Measurements from ENCODE around the gene MPZ. TPM values are rescaled to one million over a fixed set of nuclear protein-coding genes. Genes with fewer than 3 reads are reported as not detected.
A peak's percentile ranks its signal among the peaks of the same experiment; 100 is the strongest.

The MPZ gene
- total and polyA plus RNA-seq, 9 of the 15 experiments (the other 6 are each of a cell fraction or from before 2014, with no cell fraction given): 0.22 to 16.6 (median 10.9) TPM

- CTCF ChIA-PET (ENCODE audit: low intra/inter-chr PET ratio): no interaction called here
- no peak overlapping the region for H3K9ac ChIP-seq (ENCODE audit: insufficient read depth in 1 of 2, low read depth in 2 of 2, low read length in 2 of 2)
- H3K4me1 ChIP-seq (replicated peaks in 1 of 2; ENCODE audit: control insufficient read depth in 2 of 2, insufficient read depth in 2 of 2, low read length in 2 of 2): peaks cover 2 to 3% of the 10 kb centered on the region in 2 experiments; a peak in 4 of 5 replicates
- BruUV-seq (replicated peaks): no TSS peak
- no peak for DNase-seq (ENCODE audit: extremely low read depth in 1 of 4, low spot score in 3 of 4)
- intact Hi-C loops (cut with micrococcal nuclease): no loop called here
- no peak overlapping the region for H3K27ac ChIP-seq (ENCODE audit: extremely low read depth, low read depth, low read length)
- no peaks in the 10 kb centered on the region for H4K20me1 ChIP-seq (replicated peaks; ENCODE audit: control insufficient read depth, insufficient read depth, low read length)
- peaks cover 15% of the 10 kb centered on the region for H3K36me3 ChIP-seq (ENCODE audit: control insufficient read depth, insufficient read depth, low read length)
- H3K4me2 ChIP-seq (ENCODE audit: insufficient read depth, low read length): no peak overlapping the region
- TF ChIP-seq NFRKB (IDR thresholded peaks at IDR 0.05; ENCODE audit: low read depth) (no peak), CTBP1 (IDR thresholded peaks at IDR 0.05; ENCODE audit: borderline replicate concordance) (no peak), ZNF347 (CRISPR knock-in tag; IDR thresholded peaks at IDR 0.05; ENCODE audit: low read depth) (no peak), ZFP30 (CRISPR knock-in tag; IDR thresholded peaks at IDR 0.05; ENCODE audit: borderline replicate concordance) (no peak), GTF2E2 (tag; IDR thresholded peaks at IDR 0.05) (no peak)
- FAIRE-seq: no peak
- no peaks in the 10 kb centered on the region for H3K9me1 ChIP-seq (ENCODE audit: control insufficient read depth, insufficient read depth, low read length)
- peaks cover 7% of the 10 kb centered on the region for H3K79me2 ChIP-seq (ENCODE audit: control insufficient read depth, insufficient read depth, low read length)
- no peak overlapping the region for H3K4me3 ChIP-seq
- 66% methylated on average over 9 of the region's 9 CpGs for WGBS (ENCODE audit: insufficient coverage, low coverage, missing lambda C conversion rate)
- in situ Hi-C loops (cut with MboI): no loop called here
- ATAC-seq: no peak
- POLR2A ChIA-PET: interaction anchor here (1.2 kb wide), 1 partner anchor 15 kb away, joined by 3 read pairs; the partner anchor contains the start of gene SDHC
- no peaks in the 10 kb centered on the region for H3K27me3 ChIP-seq (ENCODE audit: control insufficient read depth in 2 of 2, insufficient read depth in 2 of 2, low read length in 2 of 2)
- H3K9me3 ChIP-seq (replicated peaks; ENCODE audit: control insufficient read depth, insufficient read depth, low read depth, low read length): no peaks in the 10 kb centered on the region
- H2AFZ ChIP-seq (ENCODE audit: low read depth, low read length): no peak overlapping the region
Observed at GRCh38 chr1:161299347-161299746, 10.4 kb downstream of the MPZ start.

- ChIA-PET CTCF (ENCODE audit: low intra/inter-chr PET ratio) (no interaction called here), POLR2A (no interaction called here)
- no peaks in the 10 kb centered on the region for H3K79me2 ChIP-seq (ENCODE audit: control insufficient read depth, insufficient read depth, low read length)
- no peak overlapping the region for H2AFZ ChIP-seq (ENCODE audit: low read depth, low read length)
- H3K9ac ChIP-seq (ENCODE audit: insufficient read depth in 1 of 2, low read depth in 2 of 2, low read length in 2 of 2): no peak overlapping the region
- FAIRE-seq (no peak), DNase-seq (ENCODE audit: extremely low read depth in 1 of 4, low spot score in 3 of 4) (no peak), ATAC-seq (no peak)
- no peak overlapping the region for H3K27ac ChIP-seq (ENCODE audit: extremely low read depth, low read depth, low read length)
- H3K4me3 ChIP-seq: no peak overlapping the region
- intact Hi-C loops (cut with micrococcal nuclease) (no loop called here), in situ Hi-C loops (cut with MboI) (no loop called here)
- no peaks in the 10 kb centered on the region for H3K27me3 ChIP-seq (ENCODE audit: control insufficient read depth in 2 of 2, insufficient read depth in 2 of 2, low read length in 2 of 2)
- no TSS peak for BruUV-seq (replicated peaks)
- no peaks in the 10 kb centered on the region for H4K20me1 ChIP-seq (replicated peaks; ENCODE audit: control insufficient read depth, insufficient read depth, low read length)
- no peaks in the 10 kb centered on the region for H3K9me1 ChIP-seq (ENCODE audit: control insufficient read depth, insufficient read depth, low read length)
- peaks cover 0 to 5% of the 10 kb centered on the region in 2 experiments; a peak in 1 of 5 replicates for H3K4me1 ChIP-seq (replicated peaks in 1 of 2; ENCODE audit: control insufficient read depth in 2 of 2, insufficient read depth in 2 of 2, low read length in 2 of 2)
- whole genome bisulfite sequencing (ENCODE audit: insufficient coverage, low coverage, missing lambda C conversion rate): 64% methylated on average over 3 of the region's 6 CpGs
- no peak overlapping the region for H3K4me2 ChIP-seq (ENCODE audit: insufficient read depth, low read length)
- peaks cover 4% of the 10 kb centered on the region; the same call in 2 of the 3 replicates for H3K36me3 ChIP-seq (ENCODE audit: control insufficient read depth, insufficient read depth, low read length)
- no peaks in the 10 kb centered on the region for H3K9me3 ChIP-seq (replicated peaks; ENCODE audit: control insufficient read depth, insufficient read depth, low read depth, low read length)
- TF ChIP-seq ZFP91 (CRISPR knock-in tag; IDR thresholded peaks at IDR 0.05) (no peak), CXXC5 (CRISPR knock-in tag; IDR thresholded peaks at IDR 0.05) (no peak), ZNF561 (CRISPR knock-in tag; conservative IDR thresholded peaks at IDR 0.05) (no peak), SPI1 (IDR thresholded peaks at IDR 0.05; ENCODE audit: borderline replicate concordance, low read depth, low read length) (peak; percentile 95), ZNF384 (IDR thresholded peaks at IDR 0.05; ENCODE audit: low read depth, low read length) (0 out of 2 replicates have a peak, but pooled peaks have one; percentile 11), TCF15 (CRISPR knock-in tag; IDR thresholded peaks at IDR 0.05) (no peak), TCF3 (CRISPR knock-in tag; IDR thresholded peaks at IDR 0.05) (no peak), TOE1 (IDR thresholded peaks at IDR 0.05; ENCODE audit: borderline replicate concordance) (no peak), TOE1 (CRISPR knock-in tag; IDR thresholded peaks at IDR 0.05; ENCODE audit: borderline replicate concordance, low read depth) (no peak), MXD1 (CRISPR knock-in tag; IDR thresholded peaks at IDR 0.05; ENCODE audit: borderline replicate concordance, poor library complexity, severe bottlenecking) (no peak)
Observed at GRCh38 chr1:161298116-161298515, 11.7 kb downstream of the MPZ start.
